Psoas muscle (tissue), 8 donors: ENCODE measurements around the gene PCDHGA8. TPM values are rescaled to one million over a fixed set of nuclear protein-coding genes. Genes with fewer than 3 reads are reported as not detected.
A peak's percentile ranks its signal among the peaks of the same experiment; 100 is the strongest.
"Not testable (repeated sequence)": the region's sequence is repeated elsewhere in the genome, so short reads cannot be mapped to it uniquely, and the experiment has no call there.

Experiments
- ATAC-seq, 4 donors: fragments of 200-7000 bp; cut with Tn5 transposase; one replicate each; pipeline ENCODE4 v1.9.1; 2020; ENCODE audit warnings: moderate library complexity in 3 of 4, mild to moderate bottlenecking in 2 of 4
- DNase-seq, 2 donors: peaks; one replicate each; pipeline ENCODE4 v3.0.0-alpha.2; 2020
- H3K27ac ChIP-seq: fragments of 200-600 bp; one replicate; pipeline ENCODE4 v1.8.0; 2022
- H3K27me3 ChIP-seq, 3 donors: fragments of 200-600 bp in 1 of 3; one replicate each; pipeline versions ENCODE4 v1.6.1 to v1.8.0; 2013 to 2022; ENCODE audit warnings: low read length in 2 of 3, mild to moderate bottlenecking in 2 of 3, moderate library complexity in 1 of 3; ENCODE audit not compliant: insufficient read depth in 3 of 3
- H3K36me3 ChIP-seq, 2 donors: fragments of 200-600 bp in 1 of 2; one replicate each; pipeline versions ENCODE4 v1.6.1 to v1.8.0; 2013 to 2022; ENCODE audit warnings: low read depth in 1 of 2, mild to moderate bottlenecking in 1 of 2, moderate library complexity in 1 of 2; ENCODE audit not compliant: insufficient read depth in 1 of 2
- H3K4me1 ChIP-seq: fragments of 200-600 bp; one replicate; pipeline ENCODE4 v1.8.0; 2022
- H3K4me3 ChIP-seq: fragments of 200-600 bp; one replicate; pipeline ENCODE4 v1.8.0; 2022; ENCODE audit warnings: mild to moderate bottlenecking
- H3K9me3 ChIP-seq: fragments of 200-600 bp; one replicate; pipeline ENCODE4 v1.8.0; 2022
- CTCF ChIP-seq: fragments of 200-600 bp; IDR thresholded peaks from one replicate; pipeline ENCODE4 v1.8.0; 2022; ENCODE audit warnings: antibody characterized with exemption
- WGBS, 3 donors: extraction: QIAGEN DNeasy Blood & Tissue Kit; methylation state at CpG; one replicate each; pipeline versions ENCODE4 v1.1.6 to v1.1.7; 2013; 5-methylcytosine and 5-hydroxymethylcytosine counted together
- intact Hi-C, 2 donors: fragments of 100-400 bp; cut with DNase I; formaldehyde crosslinking; loops; one replicate each; pipeline versions ENCODE4 v1.11.0 to v1.14.2; 2022
- polyA plus RNA-seq, 3 donors: library from polyadenylated mRNA; stranded (reverse); fragments of 200-250 nt; gene quantifications; one replicate each; pipeline ENCODE4 v1.2.3, GENCODE V29; 2013
- total RNA-seq, 4 donors: library from RNA; stranded (reverse); fragmentation: NEBNext Ultra II Directional in 2 of 4; extraction: Animal tissue kit (Norgen Biotek cat#: 25700) in 2 of 4; gene quantifications; one replicate each; pipeline versions ENCODE4 v1.2.1 to v1.2.4, GENCODE V29; 2021 to 2023
- donor health status: healthy with polysubstance abuse.
- donor health status: DM: no; HTN: no; CAD: no; lungs with moderate emphysema.
- donor health status: Bipolar disorder and iron deficiency.
- donor health status: healthy.
- donor health status: DM: yes; HTN: yes; CAD: no.
- donor health status: DM: no; HTN: no; CAD: no.
- donor health status: DM: no; HTN: no; CAD: no.
- donor health status: DM: yes; HTN: yes; CAD: no.

Gene PCDHGA8
- total and polyA plus RNA-seq, 7 donors = 0.04 to 1.6 (median 0.82) TPM

- DNase-seq (no peak), ATAC-seq (no peak)
- no peak overlapping the region for H3K4me3 ChIP-seq
- H3K4me1 ChIP-seq = no peaks in the 10 kb centered on the region
- peaks cover 0 to 9% (median 6%) of the 10 kb centered on the region in 3 donors for H3K27me3 ChIP-seq
- WGBS, 3 donors = 55 to 59% (median 57%) methylated on average over 53 of the region's 53 CpGs
- intact Hi-C loops = loop anchor here in 1 of 2 donors (5.0 kb wide), 1 partner anchor 44 kb away; no protein-coding TSS in a partner anchor
- no peaks in the 10 kb centered on the region for H3K36me3 ChIP-seq
- H3K27ac ChIP-seq = no peak overlapping the region
- TF ChIP-seq CTCF = no peak
- H3K9me3 ChIP-seq = peaks cover 10% of the 10 kb centered on the region
Observed at GRCh38 chr5:141427783-141428426, 35.5 kb downstream of the PCDHGA8 start.

GRCh38 chr5:141430332-141431113 lies 38.1 kb downstream of the PCDHGA8 start, which contains the start of gene PCDHGA12:
PCDHGA12 (plus strand) TSS chr5:141430507; CDS start chr5:141430760, 253 bp downstream.
- Histone ChIP-seq H3K36me3 (no peaks in the 10 kb centered on the region), H3K27ac (peak within 1 kb of the TSS; percentile 56), H3K4me3 (peak within 1 kb of the TSS; percentile 64), H3K9me3 (peaks cover 10% of the 10 kb centered on the region), H3K27me3 (peaks cover 0 to 11% (median 6%) of the 10 kb centered on the region in 3 donors), H3K4me1 (no peaks in the 10 kb centered on the region)
- ATAC-seq (peak; percentile 90 to 95 (median 90)), DNase-seq (peak; percentile 69 to 82)
- intact Hi-C loops = loop anchor here (5.0 kb wide), 3 partner anchors 47 to 127 kb away; partner anchors contain the start of gene PCDHGC3 (in 1 of the 2)
- TF ChIP-seq CTCF = peak; percentile 66
- WGBS, 3 donors = 21 to 29% (median 25%) methylated on average over 33 of the region's 33 CpGs

- TF ChIP-seq CTCF = no peak
- WGBS, 3 donors = 17 to 29% (median 25%) methylated on average over 37 of the region's 37 CpGs
- H3K36me3 ChIP-seq = no peaks in the 10 kb centered on the region
- no peaks in the 10 kb centered on the region for H3K4me1 ChIP-seq
- peak; percentile 40 to 70 (median 58) for ATAC-seq
- no peak overlapping the region for H3K27ac ChIP-seq
- intact Hi-C loops = loop anchor here (5.0 kb wide), 3 partner anchors 46 to 126 kb away; partner anchors contain the start of gene PCDHGC3 (in 1 of the 2)
- H3K27me3 ChIP-seq = peaks cover 0 to 11% (median 6%) of the 10 kb centered on the region in 3 donors
- peaks cover 10% of the 10 kb centered on the region for H3K9me3 ChIP-seq
- DNase-seq = no peak
- H3K4me3 ChIP-seq = peak overlapping the region; percentile 64
Observed at GRCh38 chr5:141431286-141431685, 38.9 kb downstream of the PCDHGA8 start.

- not testable (repeated sequence) for ATAC-seq, H3K27me3 ChIP-seq, H3K36me3 ChIP-seq, H3K27ac ChIP-seq, H3K9me3 ChIP-seq, DNase-seq, H3K4me1 ChIP-seq
- WGBS, 3 donors = 45 to 47% (median 45%) methylated on average over 29 to 38 of the region's 38 CpGs
- peak overlapping the region; percentile 64 for H3K4me3 ChIP-seq
- intact Hi-C loops = loop anchor here (5.0 kb wide), 3 partner anchors 45 to 125 kb away; partner anchors contain the start of gene PCDHGC3 (in 1 of the 2)
Observed at GRCh38 chr5:141432308-141432707, 39.9 kb downstream of the PCDHGA8 start.

GRCh38 chr5:141432726-141433125 lies 40.3 kb downstream of the PCDHGA8 start:
- not testable (repeated sequence) for H3K9me3 ChIP-seq, H3K27me3 ChIP-seq, H3K36me3 ChIP-seq, H3K27ac ChIP-seq, DNase-seq, ATAC-seq, H3K4me1 ChIP-seq
- 36 to 38% (median 37%) methylated on average over 23 to 29 of the region's 29 CpGs for WGBS, 3 donors
- intact Hi-C loops = loop anchor here (5.0 kb wide), 3 partner anchors 45 to 125 kb away; partner anchors contain the start of gene PCDHGC3 (in 1 of the 2)
- H3K4me3 ChIP-seq = peak overlapping the region; percentile 20
